ENCODE measurements around the gene CDH23.

The CDH23 gene

GRCh38 chr10:71565284-71566000 is 168.7 kb downstream of the CDH23 start:
- DNase-seq (ENCODE audit: low read depth), result no peak

- no peak for DNase-seq (ENCODE audit: low read depth)
Observed at GRCh38 chr10:71567006-71567405, 170.3 kb downstream of the CDH23 start.

GRCh38 chr10:71568896-71569492 is 172.3 kb downstream of the CDH23 start:
- DNase-seq (ENCODE audit: low read depth), result no peak

GRCh38 chr10:71569775-71570588 is 173.3 kb downstream of the CDH23 start:
- DNase-seq (ENCODE audit: low read depth), result peak; percentile 63

- no peak for DNase-seq (ENCODE audit: low read depth)
Observed at GRCh38 chr10:71571460-71572175, 174.9 kb downstream of the CDH23 start.

GRCh38 chr10:71572962-71573361 is 176.2 kb downstream of the CDH23 start:
- DNase-seq (ENCODE audit: low read depth), result no peak

- DNase-seq (ENCODE audit: low read depth), result no peak
Observed at GRCh38 chr10:71573562-71574518, 177.1 kb downstream of the CDH23 start.

GRCh38 chr10:71575451-71575850 is 178.7 kb downstream of the CDH23 start:
- DNase-seq (ENCODE audit: low read depth), result no peak

- no peak for DNase-seq (ENCODE audit: low read depth)
Observed at GRCh38 chr10:71575934-71576801, 179.4 kb downstream of the CDH23 start.

- no peak for DNase-seq (ENCODE audit: low read depth)
Observed at GRCh38 chr10:71576842-71577241, 180.1 kb downstream of the CDH23 start.

GRCh38 chr10:71577345-71577744 is 180.6 kb downstream of the CDH23 start:
- no peak for DNase-seq (ENCODE audit: low read depth)

GRCh38 chr10:71578069-71578468 is 181.3 kb downstream of the CDH23 start:
- DNase-seq (ENCODE audit: low read depth), result no peak

GRCh38 chr10:71579668-71580067 is 182.9 kb downstream of the CDH23 start:
- DNase-seq (ENCODE audit: low read depth), result no peak

- DNase-seq (ENCODE audit: low read depth), result no peak
Observed at GRCh38 chr10:71580415-71580814, 183.7 kb downstream of the CDH23 start.

GRCh38 chr10:71580926-71581325 is 184.2 kb downstream of the CDH23 start:
- DNase-seq (ENCODE audit: low read depth), result no peak

GRCh38 chr10:71581376-71581775 is 184.7 kb downstream of the CDH23 start:
- DNase-seq (ENCODE audit: low read depth), result no peak

- no peak for DNase-seq (ENCODE audit: low read depth)
Observed at GRCh38 chr10:71582019-71582418, 185.3 kb downstream of the CDH23 start.

GRCh38 chr10:71582506-71583475 is 186.1 kb downstream of the CDH23 start:
- DNase-seq (ENCODE audit: low read depth), result no peak

- DNase-seq (ENCODE audit: low read depth), result no peak
Observed at GRCh38 chr10:71584461-71584860, 187.7 kb downstream of the CDH23 start.

All from activated T-helper 9 cell treated with anti-CD3 and anti-CD28 coated beads, Interleukin-2, amount 50 U/mL, for 16 hours (primary cell).